Upper lobe of left lung (tissue), 4 donors: ENCODE data around the gene PHF20.

Source experiments
- EP300 ChIP-seq, 4 donors: sonication (generic); formaldehyde crosslinking; IDR thresholded peaks; one replicate each; pipeline ENCODE4 v1.5.1; 2017; ENCODE audit warnings: antibody characterized with exemption in 4 of 4, control low read depth in 2 of 4
- POLR2A ChIP-seq, 4 donors: fragments of 450-650 bp; IDR thresholded peaks; one replicate each; pipeline ENCODE4 v1.5.1; 2016 to 2017; ENCODE audit warnings: antibody characterized with exemption in 4 of 4, mild to moderate bottlenecking in 2 of 4
- POLR2AphosphoS5 ChIP-seq, 2 donors: sonication (generic); formaldehyde crosslinking; IDR thresholded peaks; one replicate each; pipeline ENCODE4 v1.5.1; 2017; ENCODE audit warnings: antibody characterized with exemption in 2 of 2
- TF ChIP-seq, protein P1 (sequence below), 6 experiments: fragments of 450-650 bp in 4 of 6; fragments of 200-600 bp in 2 of 6; sonication (generic) in 2 of 6; IDR thresholded peaks; one replicate each; pipeline ENCODE4 v1.5.1; 2016 to 2019; ENCODE audit warnings: antibody characterized with exemption in 6 of 6

DNA sequence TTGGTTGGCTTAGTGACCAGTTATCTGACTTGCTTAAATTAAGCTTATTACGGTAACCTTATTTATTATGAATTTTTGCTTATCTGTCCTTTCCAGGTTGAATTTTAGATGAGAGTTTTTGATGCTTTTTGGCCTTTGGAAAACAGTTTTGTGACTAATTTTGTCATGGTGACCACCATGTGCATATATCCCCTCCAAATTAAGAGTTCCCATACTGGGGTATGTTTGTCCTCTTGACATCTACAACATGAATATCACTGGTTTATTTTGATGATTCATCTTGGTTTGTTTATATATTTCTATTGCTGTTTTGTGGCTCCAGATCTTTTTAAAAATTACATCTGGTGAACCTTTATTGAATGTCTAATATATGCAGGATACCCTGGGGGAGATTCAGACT is 61.4 kb downstream of the PHF20 start:
- TF ChIP-seq POLR2AphosphoS5 (IDR thresholded peaks at IDR 0.05) = no peak
- TF ChIP-seq, protein P1, sequence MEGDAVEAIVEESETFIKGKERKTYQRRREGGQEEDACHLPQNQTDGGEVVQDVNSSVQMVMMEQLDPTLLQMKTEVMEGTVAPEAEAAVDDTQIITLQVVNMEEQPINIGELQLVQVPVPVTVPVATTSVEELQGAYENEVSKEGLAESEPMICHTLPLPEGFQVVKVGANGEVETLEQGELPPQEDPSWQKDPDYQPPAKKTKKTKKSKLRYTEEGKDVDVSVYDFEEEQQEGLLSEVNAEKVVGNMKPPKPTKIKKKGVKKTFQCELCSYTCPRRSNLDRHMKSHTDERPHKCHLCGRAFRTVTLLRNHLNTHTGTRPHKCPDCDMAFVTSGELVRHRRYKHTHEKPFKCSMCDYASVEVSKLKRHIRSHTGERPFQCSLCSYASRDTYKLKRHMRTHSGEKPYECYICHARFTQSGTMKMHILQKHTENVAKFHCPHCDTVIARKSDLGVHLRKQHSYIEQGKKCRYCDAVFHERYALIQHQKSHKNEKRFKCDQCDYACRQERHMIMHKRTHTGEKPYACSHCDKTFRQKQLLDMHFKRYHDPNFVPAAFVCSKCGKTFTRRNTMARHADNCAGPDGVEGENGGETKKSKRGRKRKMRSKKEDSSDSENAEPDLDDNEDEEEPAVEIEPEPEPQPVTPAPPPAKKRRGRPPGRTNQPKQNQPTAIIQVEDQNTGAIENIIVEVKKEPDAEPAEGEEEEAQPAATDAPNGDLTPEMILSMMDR (IDR thresholded peaks at IDR 0.05) = no peak
- TF ChIP-seq POLR2A (IDR thresholded peaks at IDR 0.05) = no peak
- TF ChIP-seq EP300 (IDR thresholded peaks at IDR 0.05) = no peak
